Stimulated activated CD4-positive, alpha-beta T cell treated with anti-CD3 and anti-CD28 coated beads, Interleukin-15, amount 100 ng/mL, for 24 hours (primary cell): ENCODE data around the gene SSR2.
A peak's percentile ranks its signal among the peaks of the same experiment; 100 is the strongest.
"Not testable (repeated sequence)": the region's sequence is repeated elsewhere in the genome, so short reads cannot be mapped to it uniquely, and the experiment has no call there.

Experiments used
- DNase-seq: peaks from one replicate; pipeline ENCODE4 v3.0.0-alpha.2; 2020

Gene SSR2

GRCh38 chr1:155990005-155990739 lies 30.6 kb downstream of the SSR2 start:
- DNase-seq, result no peak

GRCh38 chr1:155989242-155990004 lies 31.3 kb downstream of the SSR2 start:
- peak; percentile 79 for DNase-seq

GRCh38 chr1:155984903-155985645 lies 35.7 kb downstream of the SSR2 start:
- not testable (repeated sequence) for DNase-seq

- no peak for DNase-seq
Measured at GRCh38 chr1:155984341-155984740, 36.4 kb downstream of the SSR2 start.

GRCh38 chr1:155983191-155984024 lies 37.3 kb downstream of the SSR2 start:
- DNase-seq, result no peak

- no peak for DNase-seq
Measured at GRCh38 chr1:155982106-155982505, 38.6 kb downstream of the SSR2 start.

GRCh38 chr1:155981266-155982088 lies 39.3 kb downstream of the SSR2 start:
- DNase-seq, result no peak

- DNase-seq, result peak; percentile 35
Measured at GRCh38 chr1:155979597-155980343, 41.0 kb downstream of the SSR2 start.

- DNase-seq, result peak; percentile 36
Measured at GRCh38 chr1:155978973-155979429, 41.8 kb downstream of the SSR2 start.

GRCh38 chr1:155978325-155978972 lies 42.3 kb downstream of the SSR2 start, which contains the start of gene ARHGEF2:
ARHGEF2 (minus strand) TSS chr1:155978547; CDS start chr1:155978427, 120 bp downstream.
- peak; percentile 93 for DNase-seq

- DNase-seq, result peak; percentile 83
Measured at GRCh38 chr1:155977690-155978324, 42.9 kb downstream of the SSR2 start.

GRCh38 chr1:155976913-155977689 lies 43.6 kb downstream of the SSR2 start:
- peak; percentile 36 for DNase-seq

GRCh38 chr1:155976062-155976912 lies 44.5 kb downstream of the SSR2 start:
- peak; percentile 71 for DNase-seq

GRCh38 chr1:155975375-155976061 lies 45.2 kb downstream of the SSR2 start:
- DNase-seq, result no peak

- DNase-seq, result no peak
Measured at GRCh38 chr1:155974208-155975115, 46.3 kb downstream of the SSR2 start.

- DNase-seq, result no peak
Measured at GRCh38 chr1:155973723-155974122, 47.0 kb downstream of the SSR2 start.
